ENCODE data around the gene GPR27. TPM values are rescaled to one million over a fixed set of nuclear protein-coding genes. Genes with fewer than 3 reads are reported as not detected.

The GPR27 gene, protein sequence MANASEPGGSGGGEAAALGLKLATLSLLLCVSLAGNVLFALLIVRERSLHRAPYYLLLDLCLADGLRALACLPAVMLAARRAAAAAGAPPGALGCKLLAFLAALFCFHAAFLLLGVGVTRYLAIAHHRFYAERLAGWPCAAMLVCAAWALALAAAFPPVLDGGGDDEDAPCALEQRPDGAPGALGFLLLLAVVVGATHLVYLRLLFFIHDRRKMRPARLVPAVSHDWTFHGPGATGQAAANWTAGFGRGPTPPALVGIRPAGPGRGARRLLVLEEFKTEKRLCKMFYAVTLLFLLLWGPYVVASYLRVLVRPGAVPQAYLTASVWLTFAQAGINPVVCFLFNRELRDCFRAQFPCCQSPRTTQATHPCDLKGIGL
- 4.5 TPM for total RNA-seq

DNA sequence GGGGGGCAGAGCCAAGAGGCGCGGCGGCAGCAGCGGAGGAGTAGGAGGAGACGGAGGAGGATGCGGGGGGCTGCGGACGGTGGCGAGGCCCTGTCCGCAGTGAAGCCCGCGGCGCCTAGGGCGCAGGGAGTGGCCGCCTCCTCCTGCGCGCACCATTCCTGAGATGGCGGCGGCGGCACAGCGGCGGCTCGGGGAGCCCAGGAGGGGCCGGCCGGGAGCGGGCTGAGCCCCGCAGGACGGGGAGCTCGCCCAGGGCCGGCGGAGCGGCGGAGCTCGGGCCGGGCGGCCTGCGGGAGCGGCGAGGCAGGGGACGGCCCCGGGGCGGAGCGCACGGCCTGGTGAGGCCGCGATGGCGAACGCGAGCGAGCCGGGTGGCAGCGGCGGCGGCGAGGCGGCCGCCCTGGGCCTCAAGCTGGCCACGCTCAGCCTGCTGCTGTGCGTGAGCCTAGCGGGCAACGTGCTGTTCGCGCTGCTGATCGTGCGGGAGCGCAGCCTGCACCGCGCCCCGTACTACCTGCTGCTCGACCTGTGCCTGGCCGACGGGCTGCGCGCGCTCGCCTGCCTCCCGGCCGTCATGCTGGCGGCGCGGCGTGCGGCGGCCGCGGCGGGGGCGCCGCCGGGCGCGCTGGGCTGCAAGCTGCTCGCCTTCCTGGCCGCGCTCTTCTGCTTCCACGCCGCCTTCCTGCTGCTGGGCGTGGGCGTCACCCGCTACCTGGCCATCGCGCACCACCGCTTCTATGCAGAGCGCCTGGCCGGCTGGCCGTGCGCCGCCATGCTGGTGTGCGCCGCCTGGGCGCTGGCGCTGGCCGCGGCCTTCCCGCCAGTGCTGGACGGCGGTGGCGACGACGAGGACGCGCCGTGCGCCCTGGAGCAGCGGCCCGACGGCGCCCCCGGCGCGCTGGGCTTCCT lies at the start of gene GPR27:
TSS of gene GPR27 (plus strand) at position 155 of the 909 bp plus-strand sequence. CDS start at position 350, 195 bp downstream.
- DNase-seq (ENCODE audit: low spot score): no peak

DNA sequence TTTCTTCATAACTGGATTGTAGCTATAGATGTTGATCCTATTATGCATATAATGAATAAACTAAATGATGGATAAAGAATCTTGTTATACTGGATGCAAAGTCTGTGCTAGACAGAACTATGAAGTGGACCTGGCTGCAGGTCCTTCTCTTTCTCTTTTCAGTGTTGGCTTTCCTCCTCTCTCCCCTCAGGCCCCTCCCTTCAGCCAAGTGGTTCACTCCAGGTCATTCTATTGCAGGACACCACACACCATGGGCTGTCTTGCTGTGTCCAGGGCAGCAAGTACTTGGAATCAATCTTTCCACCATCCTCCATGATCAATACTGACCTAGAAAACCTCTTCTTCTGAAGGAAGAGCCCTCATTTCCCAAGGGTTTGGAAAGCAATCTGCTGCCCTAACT lies 48.7 kb upstream of the GPR27 start:
- no peak for DNase-seq (ENCODE audit: low spot score)

DNA sequence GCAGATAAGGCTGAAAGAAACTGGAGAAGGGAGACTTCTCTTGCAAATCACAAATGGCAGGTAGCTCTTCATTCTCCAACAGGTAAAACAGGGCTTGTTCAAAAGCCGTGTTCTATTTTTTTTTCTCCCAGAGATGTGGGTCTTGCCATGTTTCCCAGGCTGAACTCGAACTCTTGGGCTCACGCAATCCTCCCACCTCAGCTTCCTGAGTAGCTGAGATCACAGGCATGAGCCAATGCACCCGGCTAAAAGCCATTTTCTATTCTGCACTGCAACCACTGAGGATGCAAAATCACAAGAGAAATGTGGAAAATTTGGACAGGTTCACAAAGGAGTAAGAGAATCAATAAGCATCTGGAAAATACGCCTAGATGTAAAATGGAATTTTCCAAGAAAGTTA lies 48.0 kb upstream of the GPR27 start:
- no peak for DNase-seq (ENCODE audit: low spot score)

DNA sequence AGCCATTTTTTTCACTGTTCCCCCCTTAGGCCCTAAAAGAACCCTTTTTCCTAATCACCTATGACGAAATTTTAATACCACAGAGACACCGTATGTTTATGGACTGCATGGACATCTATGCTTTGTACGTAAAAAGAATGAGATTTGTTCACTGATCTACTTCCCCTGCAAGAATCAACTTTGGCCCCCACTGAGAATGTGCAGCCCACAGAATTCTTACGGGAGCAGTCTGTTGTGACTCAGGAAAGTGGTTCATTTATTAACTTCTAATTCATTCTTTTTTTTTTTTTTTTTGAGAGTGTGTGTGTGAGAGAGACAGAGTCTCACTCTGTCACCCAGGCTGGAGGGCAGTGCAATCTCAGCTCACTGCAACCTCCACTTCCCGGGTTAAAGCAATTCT lies 46.1 kb upstream of the GPR27 start:
- DNase-seq (ENCODE audit: low spot score): no peak

DNA sequence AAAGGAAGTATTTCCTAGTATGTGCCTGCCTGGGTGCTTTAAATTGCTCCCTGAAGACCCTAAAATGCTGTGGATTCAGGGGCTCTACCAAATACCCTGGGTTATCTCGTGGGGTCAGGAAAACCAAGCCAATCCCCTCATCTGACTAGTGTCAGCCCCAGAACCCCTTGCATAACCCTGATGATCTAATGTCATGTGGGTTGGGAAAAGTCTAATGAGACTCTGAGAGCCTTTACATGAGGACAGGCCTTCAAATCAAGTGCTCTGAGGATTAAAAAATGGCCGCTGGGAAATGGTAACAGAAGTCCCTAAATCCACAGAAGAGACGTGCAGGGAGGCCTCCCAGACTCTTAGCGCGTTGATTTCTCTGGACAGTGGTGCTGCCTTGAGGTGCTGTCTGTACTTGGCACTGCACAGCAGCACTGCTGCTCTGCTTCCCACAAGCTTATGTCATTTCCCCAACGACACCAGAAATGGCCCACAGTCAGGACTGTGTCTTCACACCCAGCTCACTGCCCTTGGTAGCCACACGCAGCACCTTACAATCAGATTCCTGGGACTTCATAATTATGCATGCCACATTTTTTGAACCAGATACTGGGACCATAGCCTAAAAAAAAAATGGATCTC lies 45.1 kb upstream of the GPR27 start:
- no peak for DNase-seq (ENCODE audit: low spot score)

DNA sequence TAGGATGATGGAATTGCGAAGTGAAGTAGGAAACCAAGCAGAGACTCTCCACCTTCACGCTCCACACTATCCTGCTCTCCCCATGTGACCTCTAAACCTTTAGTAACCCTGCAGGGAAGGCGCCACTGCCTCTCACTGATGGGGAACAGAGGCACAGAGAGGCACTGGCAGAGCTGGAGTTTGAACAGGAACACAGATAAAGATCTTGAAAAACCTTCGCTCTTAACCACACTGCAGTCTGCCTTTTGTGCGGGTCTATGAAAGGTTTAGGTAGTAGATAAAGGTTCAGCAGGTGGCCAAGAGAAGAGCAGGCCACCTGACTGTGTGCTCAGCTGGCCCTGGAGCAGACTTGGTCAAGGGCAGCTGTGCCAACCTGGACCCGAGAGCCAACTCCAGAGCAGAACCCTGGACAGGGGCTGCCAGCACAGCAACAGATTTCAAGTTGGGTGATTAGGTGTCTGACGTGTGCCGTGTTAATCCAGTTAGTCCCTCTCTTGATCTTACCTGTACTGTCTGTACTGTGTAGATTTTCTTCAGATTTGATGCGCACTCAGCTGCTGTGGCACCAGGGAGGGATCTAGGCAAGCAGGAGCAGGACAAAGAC lies 43.6 kb upstream of the GPR27 start:
- no peak for DNase-seq (ENCODE audit: low spot score)

DNA sequence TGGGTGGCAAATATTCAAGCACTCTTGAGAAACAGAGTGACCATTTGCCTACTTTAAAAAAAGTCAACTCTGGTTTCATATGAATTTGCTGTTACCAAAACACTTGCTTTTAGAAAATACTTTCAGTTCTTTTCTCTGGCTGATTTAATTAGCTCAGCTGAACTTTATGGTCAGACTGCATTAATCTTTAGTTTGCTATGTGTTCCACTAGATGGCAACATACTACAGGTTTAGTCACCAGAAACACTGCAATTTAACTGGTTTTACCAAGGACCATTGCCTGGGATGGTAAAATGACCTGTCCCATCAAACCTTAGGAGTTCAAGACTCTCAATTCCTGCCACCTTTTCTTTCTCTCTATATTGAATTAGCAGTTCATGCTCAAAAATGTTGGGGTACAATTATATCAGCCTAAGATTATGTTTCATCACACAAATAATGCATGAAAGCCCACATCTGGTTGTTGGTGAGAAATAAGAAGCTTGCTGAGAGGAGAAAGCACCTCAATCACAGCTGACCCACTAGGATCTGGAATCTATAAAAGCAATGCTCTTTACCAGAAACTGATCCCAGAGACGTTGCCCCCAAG lies 42.7 kb upstream of the GPR27 start:
- DNase-seq (ENCODE audit: low spot score): no peak

DNA sequence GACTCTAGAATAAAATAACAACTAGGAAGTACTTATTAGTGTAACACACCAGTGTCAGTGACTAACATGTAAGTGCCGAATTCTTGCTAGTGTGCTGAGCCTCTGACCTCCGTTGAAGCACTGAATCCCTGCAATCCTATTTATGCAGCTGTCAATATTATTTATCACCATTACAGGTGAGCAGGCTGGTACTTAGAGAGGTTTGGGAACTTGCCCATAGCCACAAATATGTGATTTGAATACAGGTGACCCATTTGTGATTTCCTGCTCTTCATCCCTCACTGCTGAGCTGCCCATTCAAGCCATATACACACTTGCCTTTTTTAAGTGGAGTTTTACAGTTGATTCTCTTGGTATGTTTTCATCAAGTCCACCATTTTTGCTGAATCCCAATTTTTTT lies 40.6 kb upstream of the GPR27 start:
- no peak for DNase-seq (ENCODE audit: low spot score)

DNA sequence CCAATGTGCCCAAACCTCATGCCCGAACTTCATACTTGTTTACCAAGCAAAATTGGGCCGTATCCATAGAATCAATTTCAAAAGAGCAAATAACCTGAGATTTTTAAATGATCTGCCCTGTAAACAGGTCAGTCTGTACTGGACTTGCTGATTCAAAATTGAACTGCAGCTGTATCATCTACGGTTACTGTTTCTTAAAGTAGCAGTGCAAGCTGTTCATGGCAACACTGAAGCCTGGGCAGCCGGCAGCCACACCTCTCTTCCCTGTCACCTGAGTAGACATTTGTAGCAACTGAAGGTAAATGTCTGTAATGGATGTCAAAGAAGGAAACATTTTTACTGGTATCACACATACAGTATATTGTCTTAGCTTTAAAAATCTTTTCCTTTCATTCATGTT lies 39.1 kb upstream of the GPR27 start:
- DNase-seq (ENCODE audit: low spot score): no peak

DNA sequence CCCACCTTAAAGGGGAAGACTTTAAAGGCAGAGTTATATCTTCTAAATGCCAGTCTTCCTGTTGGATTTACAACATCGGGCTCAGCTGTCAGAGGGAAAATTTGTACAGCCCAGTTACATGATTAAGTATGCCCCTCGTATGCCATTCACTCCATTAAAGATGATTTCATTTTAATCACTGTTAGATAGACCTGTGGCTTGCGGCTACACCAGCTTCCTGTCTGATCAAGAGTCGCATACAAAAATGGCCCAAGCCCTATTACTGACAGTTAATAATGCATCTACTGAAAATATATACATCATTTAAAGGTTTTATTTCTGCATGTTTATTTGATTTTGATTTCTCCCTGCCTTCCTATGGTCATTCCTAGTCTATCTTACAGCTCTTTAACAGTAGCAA lies 35.6 kb upstream of the GPR27 start:
- no peak for DNase-seq (ENCODE audit: low spot score)

DNA sequence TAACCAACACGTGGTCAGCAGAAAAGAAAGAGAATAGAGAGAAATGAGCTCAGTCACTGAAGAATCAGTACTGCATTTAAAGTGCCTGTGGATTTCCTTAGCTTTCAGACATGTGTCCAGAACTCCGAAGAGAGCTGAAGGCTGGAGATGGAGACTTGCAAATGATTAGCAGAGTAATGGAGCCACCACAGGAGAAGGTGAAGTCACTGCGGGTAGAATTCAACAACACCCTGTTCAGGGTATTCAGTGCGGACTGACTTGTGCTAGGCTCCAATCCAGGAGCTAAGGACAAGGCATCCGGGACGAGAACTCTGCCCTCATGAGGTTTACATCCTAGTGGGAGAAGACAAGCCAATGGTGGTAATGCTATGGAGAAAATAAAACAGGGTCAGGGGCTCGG lies 32.7 kb upstream of the GPR27 start:
- no peak for DNase-seq (ENCODE audit: low spot score)

DNA sequence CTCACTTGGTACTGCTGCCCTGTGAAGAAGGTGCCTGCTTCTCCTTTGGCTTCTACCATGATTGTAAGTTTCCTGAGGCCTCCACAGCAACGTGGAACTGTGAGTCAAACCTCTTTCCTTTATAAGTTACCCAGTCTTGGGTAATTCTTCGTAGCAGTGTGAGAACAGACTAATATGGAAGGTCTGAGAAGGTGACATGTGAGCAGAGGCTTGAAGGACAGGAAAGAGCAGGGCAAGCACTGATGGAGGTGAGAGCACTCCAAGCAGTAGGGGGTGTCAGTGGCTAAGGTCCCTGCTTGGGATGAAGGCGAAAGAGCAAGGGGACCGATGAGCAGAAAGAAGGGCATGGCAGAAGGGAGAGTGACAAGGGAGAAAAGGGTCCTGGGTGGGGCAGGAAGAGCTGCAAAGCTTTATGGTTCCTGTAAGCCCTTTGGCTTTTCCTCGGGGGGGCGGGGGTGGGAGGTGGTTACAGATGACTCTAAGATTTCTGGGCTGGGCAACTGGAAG lies 32.0 kb upstream of the GPR27 start:
- no peak for DNase-seq (ENCODE audit: low spot score)

DNA sequence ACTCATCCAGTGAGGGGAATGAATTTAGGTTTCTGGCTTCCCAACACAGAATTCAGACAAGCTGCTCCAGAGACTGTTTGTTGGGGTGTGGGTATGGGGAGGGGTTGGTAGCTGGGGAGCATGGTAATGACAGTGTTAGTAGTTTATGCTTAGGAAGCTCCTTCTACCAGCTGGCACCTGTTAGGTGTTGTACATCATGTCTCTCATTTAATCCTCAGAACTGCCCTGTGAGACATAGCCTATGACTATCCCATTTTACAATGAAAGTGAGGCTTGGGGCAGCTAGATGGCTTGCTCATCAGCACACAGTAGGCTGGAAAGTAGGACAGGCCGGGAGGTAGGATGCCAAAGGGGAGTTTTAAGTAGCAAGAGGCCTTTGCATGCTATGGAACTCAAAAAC lies 31.0 kb upstream of the GPR27 start:
- no peak for DNase-seq (ENCODE audit: low spot score)

DNA sequence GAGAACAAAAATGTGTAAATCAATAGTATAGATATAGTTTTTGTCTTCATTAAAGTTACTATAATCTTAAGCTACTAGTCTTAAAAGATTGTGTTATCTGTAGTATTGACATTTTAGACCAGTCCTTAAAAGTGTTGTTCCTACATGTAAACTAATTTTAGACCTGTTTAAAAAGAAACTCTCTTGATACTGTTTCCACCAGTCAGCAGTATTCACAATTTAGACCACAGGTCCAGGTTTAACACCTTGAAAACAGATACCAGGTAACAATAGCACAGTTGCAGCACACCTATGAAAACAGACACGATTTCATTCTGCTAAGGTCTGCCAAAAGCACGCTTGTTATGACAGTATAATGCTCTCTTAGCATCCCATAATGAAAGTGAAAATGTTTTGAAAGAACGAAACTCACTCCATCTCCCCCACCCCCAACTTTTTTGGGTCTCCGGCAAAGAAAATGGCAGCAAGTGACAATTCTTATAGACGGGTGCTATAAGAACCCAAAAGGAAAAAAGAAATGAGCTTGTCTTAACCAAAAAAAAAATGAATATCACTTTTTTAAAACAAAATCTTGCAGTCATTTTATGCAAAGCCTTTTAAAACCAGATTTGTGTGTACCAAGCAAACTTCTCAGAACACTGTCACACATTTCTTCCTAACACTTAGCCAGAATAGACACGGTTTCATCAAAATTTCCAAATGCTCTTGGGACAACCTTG lies 30.0 kb upstream of the GPR27 start:
- no peak for DNase-seq (ENCODE audit: low spot score)

DNA sequence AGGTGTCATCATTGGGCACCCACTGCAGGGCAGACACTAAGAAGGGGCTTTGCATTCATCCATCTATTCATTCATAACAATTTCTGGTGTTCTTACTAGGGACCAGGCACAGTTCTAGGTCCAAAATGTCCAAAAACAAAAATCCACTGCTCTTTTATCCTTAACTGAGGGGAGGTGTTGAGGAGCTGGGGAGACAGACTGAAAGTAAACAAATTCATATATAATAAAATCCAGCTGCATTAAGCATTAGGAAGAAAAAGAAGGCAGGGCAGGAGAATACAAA lies 29.5 kb upstream of the GPR27 start:
- no peak for DNase-seq (ENCODE audit: low spot score)

DNA sequence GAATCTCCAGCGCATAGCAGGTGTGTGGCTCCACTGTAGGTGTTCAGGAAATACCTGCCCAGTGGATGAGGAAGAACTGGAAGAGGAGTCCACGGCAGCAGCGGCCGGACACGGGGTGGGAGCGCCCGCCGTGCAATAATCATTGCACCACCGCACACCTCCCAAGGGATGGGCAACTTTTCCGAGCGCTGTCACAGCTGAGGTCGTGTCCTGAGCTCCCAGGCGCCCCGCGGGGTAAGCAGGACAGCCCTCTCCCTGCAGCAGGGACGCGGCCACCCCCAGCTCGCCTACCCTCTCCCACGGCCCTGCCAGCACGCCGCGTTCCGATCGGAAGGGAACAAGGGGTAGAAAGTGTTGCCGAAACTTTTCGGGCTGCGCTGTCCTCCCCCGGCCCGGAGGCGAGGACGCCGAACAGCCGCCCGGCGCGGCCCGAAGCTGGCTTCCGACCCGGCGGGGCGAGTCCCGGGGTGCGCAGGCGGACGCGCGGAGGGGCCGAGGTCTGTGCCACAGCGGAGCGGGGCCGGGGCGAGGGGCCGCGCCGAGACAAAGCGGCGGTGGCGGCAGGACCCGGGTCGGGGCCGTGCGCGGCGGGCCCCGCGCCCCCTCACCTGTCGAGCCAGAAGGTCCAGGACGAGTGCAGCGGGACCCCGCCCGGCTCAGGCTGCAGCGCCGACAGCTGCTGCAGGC lies 28.9 kb upstream of the GPR27 start:
- DNase-seq (ENCODE audit: low spot score): no peak

DNA sequence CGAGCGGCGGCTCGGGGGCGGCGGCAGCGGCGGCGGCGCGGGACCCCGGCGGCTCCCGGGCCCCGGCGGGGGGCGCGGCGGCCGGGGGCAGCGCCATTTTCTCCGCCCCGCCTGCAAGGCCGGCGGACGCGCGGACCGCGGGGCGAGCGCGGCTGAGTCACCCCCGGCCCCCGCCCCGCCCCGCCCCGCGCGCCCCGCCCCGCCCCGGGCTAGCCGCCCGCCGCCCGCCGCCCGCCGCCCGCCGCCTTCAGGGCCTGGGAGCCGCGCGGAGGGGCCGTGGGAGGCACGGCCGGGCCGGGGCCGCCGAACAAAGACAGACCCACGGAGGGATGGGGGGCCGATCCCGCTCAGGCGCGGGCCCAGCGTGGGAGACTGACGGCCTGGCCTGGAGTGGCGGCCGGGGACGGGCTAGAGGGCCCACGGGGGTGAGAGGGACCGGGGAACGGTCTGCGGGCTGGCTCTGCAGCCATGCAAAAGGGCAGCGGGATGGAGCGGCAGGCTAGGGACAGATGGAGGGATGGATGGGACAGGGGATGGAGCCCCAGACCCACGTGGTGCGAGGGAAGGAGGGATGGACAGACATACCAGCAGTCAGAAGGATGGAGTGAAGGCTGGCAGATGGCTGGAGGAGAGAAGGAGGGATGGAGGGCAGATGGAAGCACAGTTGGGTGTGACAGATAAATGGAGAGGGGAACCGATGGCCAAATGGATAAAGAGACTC lies 28.2 kb upstream of the GPR27 start, which contains the start of gene EIF4E3:
TSS of gene EIF4E3 (minus strand) at position 132 of the 721 bp plus-strand sequence. CDS start at position 97, 35 bp downstream.
- no peak for DNase-seq (ENCODE audit: low spot score)

DNA sequence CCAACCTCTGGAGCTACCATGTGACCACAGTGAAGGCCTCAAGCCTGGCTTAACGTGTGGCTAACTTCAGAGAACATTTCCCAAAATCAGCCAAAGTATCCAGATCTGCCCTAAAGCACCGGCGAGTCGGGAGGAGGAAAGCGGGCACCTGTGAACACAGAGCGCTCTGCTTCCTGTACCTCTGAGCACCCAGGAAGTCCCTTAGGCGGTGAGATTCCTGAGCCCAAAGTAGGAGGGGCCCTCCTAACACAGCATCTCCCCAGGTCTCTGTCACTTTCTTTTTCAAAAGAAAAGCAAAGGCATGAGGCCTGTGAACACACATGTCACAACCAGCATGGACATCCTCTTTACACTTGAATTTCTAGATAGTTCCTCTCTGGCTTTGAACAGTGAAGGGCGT lies 27.5 kb upstream of the GPR27 start:
- no peak for DNase-seq (ENCODE audit: low spot score)

DNA sequence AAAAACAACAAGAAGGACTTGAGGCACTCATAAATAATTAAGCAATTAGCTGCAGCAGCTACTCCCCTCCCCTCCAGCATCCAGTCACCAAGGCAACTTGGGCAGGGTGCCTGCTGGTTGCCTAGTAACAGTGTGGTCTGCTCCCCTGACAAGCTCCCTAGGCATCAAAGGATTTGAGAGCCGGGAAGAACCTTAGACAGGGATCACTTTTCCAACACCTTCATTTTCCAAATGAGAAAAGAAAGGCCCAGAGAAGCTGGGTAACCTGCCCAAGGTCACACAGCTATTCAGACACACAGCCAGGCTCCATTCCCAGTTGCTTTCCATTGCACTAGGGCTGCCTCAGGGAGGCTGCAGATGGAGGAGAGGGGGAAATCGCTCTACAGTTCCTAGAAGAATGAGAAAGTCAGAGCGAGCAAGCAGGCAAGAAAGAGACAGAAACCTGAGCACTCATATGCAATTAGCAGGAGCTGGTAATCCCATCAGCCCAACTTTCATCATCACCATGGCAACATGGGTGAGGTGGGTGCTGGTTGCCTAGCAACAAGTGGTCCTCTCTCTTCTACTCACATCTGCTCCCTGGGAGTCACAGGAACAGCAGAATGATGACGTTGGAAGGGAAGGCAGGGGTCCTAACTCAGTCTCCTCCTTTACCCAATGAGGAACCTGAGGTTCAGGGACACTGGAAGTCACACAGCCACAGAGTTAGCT lies 24.9 kb upstream of the GPR27 start:
- no peak for DNase-seq (ENCODE audit: low spot score)

Measured in mucosa of gallbladder (tissue), 1 donor.